GM19025 (cell line): ENCODE results near the gene ZMYND10.

Experiments used
- ATAC-seq: cut with Tn5 transposase; IDR thresholded peaks from one replicate; pipeline ENCODE4 v1.9.1; 2021; ENCODE audit warnings: mild to moderate bottlenecking, low read depth, moderate library complexity; ENCODE audit not compliant: unreplicated experiment

ZMYND10 gene

DNA sequence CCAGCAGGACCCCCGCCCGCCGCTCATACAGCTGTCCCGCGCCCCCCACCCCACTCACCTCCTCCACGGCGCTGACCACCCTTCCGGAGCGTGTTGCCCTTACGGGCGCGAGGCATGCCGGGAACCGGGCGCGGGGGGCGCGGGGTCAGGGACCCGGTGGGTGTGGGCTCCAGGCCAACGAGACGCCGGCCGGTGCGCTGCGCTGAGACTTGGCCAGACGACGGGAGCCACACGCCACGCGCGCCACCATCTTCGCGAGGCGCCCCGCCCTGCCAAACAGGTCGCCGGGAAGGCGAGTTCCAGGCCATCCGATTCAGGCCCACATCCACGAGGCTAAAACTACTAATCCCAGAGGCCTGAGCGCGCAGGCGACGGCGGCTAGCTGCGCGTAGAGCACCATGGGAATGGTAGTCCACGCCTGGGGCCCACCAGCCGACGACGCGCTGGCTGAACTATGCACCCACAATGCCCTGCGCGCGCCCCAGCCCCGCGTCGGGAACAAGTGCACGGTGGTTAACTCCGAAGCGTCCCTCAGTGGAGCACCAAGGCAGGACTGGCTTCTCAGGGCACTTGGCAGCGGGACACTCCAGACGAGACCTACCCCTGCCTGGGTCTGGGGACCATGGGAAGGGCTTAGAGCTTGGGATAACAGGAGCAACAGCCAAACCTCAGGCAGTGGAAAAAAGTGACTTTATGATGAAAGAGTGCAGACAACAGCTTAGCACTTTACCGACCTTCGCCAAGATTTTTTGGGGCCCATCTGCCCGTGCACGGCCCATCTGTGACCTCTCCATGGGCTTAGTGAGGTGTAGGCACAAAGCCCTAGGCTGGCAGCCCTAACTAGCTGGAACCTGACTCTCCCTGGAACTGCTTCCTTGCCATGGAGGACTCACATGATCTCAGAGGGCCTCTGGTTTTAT is 53.1 kb downstream of the ZMYND10 start, which contains the start of gene IFRD2:
Gene IFRD2, minus strand, starts transcription at position 271 of the 920 bp plus-strand sequence. Its CDS starts 155 bp downstream, at position 116.
- peak; percentile 95 for ATAC-seq
